Islet precursor cell (in vitro differentiated cells): ENCODE measurements around the gene G2E3.
A peak's percentile ranks its signal among the peaks of the same experiment; 100 is the strongest.
"Not testable (repeated sequence)": the region's sequence is repeated elsewhere in the genome, so short reads cannot be mapped to it uniquely, and the experiment has no call there.

Experiments
- DNase-seq: peaks from one replicate; pipeline ENCODE4 v3.0.0-alpha.2; 2018

The G2E3 gene, protein sequence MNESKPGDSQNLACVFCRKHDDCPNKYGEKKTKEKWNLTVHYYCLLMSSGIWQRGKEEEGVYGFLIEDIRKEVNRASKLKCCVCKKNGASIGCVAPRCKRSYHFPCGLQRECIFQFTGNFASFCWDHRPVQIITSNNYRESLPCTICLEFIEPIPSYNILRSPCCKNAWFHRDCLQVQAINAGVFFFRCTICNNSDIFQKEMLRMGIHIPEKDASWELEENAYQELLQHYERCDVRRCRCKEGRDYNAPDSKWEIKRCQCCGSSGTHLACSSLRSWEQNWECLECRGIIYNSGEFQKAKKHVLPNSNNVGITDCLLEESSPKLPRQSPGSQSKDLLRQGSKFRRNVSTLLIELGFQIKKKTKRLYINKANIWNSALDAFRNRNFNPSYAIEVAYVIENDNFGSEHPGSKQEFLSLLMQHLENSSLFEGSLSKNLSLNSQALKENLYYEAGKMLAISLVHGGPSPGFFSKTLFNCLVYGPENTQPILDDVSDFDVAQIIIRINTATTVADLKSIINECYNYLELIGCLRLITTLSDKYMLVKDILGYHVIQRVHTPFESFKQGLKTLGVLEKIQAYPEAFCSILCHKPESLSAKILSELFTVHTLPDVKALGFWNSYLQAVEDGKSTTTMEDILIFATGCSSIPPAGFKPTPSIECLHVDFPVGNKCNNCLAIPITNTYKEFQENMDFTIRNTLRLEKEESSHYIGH

DNA sequence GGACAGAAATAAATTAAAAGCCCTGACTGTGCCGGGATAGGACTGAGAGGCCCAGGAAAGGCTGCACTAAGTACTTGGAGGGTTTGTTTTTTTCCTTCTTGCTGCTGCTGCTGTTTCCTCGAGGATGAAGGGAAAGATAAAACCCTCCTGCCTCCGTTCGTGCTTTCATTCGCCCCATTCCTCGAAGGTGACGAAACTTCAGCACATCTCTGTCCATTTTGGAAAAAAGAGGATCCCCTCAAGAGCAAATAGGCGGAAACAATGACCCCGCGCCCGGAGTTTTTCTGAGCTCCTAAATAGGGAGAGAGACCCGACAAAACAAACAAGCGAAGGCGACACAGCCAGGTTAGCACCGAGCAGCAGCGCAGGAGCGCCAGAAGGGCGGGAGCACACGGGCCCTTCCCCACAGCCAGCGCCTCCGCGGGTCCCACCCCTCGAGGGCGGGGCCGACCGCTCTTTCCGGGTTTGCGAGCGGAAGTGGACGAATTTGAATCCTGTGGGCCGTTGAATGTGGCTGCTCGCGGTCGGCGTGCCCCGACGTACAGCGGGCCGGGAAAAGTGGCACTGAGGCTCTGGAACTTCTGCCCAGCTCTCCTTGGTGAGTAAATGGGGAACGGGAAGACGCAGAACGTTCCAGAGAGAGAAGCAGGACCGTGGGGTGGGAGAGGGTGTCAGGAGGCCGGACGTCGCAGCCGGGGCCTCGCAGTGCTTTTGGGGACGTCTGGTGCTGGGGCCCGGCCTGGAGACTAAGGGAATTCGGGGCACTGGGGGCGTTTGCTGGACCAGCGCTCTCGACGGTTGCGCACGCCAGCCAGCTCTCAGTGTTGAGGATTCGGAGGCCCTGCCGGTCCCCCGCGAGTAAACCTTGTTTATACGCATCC lies at the start of gene G2E3:
Gene G2E3 (plus strand): TSS at position 484 of the 881 bp plus-strand sequence. CDS start 21,922 bp downstream, outside the sequence.
- peak; percentile 93 for DNase-seq

DNA sequence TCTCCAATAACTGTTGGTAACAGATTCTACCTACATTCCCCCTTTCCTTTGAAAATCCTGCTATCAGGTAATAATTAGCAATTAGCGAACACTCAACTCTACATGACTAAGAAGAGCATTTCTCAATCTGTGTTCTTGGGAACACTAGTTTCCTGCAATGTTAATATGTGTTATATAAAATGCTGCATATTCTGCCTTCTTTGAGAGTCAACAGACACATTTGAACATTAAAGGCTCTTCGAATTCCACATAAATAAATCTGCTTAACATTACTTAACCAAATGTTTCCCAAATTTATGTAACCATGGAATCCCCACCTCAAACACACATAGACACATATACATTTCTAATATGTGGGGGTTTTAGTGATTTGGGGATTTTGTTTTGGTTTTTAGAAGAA lies 41.2 kb upstream of the G2E3 start:
- DNase-seq = no peak

DNA sequence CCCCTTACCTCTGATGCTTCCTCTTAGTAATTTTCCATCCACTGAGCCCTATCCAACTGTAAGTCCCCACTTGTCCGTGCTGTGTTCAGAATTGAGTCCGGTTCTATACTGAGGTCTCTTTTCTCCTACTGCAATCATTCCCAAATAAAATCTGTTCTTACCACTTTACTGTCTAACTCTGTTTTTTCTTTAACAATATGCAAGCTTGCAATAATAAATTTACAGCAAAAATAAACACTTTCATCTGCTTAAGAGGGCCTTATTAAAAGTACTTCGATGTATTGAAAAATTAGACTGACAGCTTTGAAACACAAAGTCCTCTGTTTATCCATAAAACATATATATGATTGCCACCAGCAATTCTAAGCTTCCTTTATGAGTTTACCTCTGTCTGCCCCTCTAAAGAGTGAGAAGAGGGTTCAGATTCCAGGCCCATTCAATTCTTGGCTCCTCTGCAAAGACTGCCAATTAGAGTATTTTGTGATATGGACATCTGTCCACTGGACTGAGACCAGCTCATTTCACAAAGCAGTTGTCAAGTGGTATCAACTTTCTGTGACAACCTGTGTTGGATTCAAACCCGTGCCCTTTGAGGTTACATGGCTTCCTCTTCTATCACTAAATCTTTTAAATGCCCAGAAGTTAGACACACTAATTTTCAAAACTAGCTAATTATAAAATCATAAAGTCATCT lies 39.9 kb upstream of the G2E3 start:
- DNase-seq = no peak

DNA sequence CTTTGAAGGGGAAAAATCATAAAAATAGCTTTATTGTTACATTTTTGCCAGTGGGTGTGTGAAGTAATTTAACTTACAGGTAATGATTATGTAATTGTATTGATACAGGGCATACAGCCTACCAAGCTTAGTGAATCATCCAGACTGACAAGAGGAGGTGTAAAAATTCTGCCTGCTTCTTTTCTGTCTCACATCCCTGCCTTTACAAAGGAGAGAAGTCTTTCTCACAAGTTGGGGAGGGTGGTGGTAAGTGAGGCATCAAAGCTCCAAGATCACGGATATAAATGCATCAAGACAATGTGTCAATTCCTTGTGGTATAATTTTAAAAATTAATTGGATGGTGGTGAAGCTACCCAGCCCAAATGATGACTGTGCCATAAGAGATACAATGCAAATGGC lies 39.0 kb upstream of the G2E3 start:
- DNase-seq = no peak

DNA sequence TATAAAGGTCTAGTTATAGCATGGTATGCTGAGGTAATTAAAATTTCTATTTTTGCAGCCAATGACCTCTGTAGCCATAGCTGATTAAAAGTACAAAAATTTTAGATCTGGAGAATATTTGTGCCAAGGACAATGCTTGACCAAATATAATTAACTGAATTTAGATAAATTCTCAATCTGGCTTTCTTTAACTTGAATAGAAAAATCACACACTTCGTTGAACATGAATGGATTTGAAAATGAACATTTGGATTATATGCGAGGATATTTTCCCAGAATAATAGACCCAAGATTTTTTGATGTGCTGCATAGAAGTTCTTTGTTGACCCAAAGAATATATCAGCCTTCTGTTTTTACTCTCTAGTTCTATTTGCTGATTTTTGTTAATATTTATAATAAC lies 38.4 kb upstream of the G2E3 start:
- DNase-seq = no peak

DNA sequence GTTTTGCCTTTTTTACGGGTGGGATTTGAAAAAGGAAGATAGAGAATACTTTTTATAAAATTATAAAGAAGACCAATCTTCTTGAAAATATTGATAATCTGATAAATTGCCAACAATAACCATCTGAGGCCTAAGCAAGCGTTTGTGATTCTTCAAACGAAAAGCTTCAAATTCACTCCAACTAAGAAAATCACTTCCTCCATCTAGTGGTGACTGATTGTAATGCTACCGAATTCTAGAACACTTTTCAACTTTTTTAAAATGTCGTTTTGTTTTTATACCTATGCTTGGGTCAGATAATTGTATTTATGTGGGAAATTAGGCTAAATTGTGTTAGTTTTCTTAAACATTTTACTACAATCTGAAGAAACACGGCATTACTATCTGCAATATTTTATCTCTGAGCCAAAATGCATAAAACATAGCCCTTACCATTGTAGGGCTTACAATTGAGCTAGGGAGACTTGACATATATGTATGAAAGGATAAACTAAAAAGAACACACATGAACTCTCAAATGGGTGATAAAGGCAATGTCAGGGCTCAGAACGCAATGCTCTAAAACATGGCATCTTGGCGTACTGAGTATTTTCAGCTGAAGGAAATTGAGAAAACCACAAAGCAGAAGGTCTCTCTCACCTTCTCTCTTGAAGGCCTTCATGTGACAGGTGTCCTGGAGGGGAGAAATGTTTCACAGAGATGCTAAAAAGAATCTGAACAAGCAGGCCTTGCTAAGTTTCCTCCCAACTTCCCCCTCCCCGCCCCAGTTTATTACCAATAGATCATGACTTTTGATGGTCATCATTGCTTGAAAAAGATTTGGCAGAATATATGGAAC lies 36.8 kb upstream of the G2E3 start:
- no peak for DNase-seq

DNA sequence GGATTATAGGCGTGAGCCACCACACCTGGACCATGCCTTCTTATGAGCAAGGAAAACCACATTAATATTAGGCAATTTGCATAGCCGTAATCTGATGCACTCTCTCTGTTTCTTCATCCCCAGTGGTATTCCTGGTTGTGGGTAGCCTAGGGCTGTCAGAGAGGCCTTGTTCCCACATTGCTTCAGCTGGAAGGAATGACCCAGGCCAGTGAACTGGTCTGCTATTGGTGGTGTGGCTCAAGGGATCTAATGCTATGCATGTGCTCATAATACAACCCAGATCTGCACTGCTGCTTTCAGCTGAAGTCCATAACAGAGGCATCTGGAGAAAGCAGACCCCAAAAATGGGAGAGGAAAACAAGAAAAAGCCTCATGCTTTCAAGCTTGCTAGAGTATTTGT lies 33.1 kb upstream of the G2E3 start:
- DNase-seq = peak; percentile 73

DNA sequence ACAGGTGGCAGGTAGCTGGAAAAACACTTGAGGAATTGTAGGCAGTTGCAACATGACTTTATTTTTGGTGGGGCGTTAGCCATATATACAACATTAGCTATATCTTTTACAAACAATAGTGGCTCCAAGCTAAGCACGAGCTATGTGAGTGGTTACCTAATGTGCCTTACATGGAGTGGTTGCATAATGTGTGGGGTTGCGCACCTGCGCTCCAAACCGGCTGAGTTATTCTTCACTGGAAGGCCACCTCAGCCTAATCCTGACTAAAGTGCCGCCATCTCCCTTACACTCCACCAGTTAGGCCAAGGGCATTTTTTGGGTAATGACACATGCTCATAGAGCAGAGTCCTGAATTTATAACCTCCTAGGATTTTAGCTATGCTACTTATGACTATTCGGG lies 31.8 kb upstream of the G2E3 start:
- DNase-seq = no peak

DNA sequence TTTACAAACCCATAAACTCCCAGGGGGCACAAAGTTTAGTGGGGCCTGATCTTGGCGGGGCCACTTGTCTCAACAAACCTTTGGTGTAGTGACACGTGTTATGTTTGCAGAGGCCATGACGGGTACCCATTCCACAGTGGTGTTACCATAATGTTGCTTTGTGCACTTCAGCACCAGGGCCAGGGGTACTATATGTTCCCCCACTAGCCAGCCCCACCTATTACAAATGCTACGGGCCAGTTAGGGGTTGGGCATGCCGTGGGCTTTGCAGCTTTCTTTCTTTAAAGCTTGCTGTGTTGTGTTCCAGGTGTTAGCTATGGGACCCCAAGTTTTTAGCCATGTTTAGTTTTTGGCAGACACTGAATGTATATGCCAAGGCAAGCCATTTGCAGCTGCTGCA lies 30.8 kb upstream of the G2E3 start:
- DNase-seq = peak; percentile 53

DNA sequence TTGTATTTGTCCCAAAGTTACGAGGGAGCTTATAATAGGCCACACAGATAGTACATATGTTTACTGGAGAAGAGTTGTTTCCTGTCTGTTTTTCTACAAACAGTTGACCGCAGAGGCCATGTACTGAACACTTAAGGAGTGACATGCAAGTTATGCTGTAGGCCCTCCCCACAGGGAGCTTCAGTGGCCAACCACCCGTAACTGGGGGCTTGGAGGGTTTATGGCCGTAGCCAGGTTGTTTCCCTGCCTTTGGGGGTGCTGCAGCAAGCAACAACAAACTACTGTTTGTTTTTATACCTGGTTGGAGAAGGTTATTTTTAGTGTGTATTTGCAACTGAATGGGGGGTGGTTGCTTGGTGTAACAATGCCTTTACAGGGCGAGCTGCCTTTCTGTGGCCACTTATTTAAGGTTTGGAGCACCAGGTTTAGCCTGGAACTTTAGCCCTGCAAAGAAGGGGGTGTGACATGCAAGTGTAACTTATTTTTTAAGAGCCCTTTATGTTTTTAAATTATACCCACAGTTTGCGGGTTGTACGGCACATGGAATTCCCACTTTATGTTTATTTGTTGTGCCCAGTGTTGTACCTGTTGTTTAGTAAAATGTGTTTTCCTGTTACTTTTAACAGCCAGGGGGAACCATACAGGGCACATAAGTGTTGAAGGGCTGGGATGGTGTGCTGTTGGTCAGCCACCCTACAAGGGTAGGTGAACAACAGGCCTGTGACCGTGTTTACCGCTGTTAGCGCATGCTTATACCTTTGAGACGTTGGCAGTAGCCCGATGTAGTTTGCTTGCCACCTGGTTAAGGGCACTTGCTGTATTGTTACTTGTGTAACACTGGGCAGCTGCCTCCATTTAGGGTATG lies 29.9 kb upstream of the G2E3 start:
- no peak for DNase-seq

DNA sequence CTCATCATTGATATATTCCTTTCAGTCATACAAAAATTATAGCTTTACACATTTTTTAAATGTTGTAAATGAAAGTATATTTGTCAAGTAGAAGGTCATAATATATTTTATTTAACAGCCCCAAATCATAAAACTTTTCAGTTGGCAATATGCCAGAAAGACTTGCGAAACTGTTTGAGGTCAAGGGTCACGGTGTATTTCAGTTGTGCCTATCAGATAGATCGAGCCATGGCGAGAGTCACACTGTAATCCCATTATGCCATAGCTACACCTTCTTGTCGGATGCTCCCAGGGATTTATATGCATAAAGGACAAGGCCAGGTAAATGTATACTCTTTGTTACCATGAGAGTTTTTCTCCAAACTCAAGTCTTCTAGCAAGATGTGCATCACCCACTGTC lies 26.7 kb upstream of the G2E3 start:
- DNase-seq = no peak

DNA sequence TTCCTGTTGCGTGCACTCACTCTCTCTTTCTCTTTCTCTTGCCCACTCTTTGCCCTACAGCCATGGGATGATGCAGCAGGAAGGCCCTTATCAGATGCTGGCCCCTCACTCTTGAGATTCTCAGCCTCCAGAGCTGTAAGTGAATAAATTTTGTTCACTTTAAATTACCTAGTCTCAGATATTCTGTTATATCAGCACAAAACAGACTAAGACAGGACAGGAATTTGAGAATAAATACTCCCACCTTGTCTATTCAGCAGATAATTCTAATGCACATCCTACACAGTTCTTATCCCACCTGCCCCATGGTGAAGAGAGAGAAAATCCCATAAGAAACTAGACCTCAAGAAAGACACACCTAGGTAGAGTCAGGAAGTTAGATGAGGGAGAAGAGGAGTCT lies 25.8 kb upstream of the G2E3 start:
- no peak for DNase-seq

DNA sequence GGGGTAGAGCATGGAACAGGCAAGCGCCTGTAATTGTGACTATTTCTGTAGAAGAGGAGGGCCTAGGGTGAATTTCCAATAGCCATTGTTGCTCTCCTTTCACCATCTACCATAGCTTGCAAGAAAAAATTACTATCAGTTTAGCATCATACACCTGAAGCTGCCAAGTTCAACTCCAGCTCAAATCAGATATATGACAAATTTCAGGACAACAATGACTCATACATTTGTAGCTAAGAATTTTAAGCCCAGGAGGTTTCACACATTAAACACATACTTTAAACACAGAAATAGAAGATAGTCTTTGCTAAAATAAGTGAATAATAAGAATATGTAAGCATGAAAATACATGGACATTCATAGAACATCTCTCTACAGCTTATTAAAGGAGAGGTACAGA lies 17.6 kb upstream of the G2E3 start:
- no peak for DNase-seq

DNA sequence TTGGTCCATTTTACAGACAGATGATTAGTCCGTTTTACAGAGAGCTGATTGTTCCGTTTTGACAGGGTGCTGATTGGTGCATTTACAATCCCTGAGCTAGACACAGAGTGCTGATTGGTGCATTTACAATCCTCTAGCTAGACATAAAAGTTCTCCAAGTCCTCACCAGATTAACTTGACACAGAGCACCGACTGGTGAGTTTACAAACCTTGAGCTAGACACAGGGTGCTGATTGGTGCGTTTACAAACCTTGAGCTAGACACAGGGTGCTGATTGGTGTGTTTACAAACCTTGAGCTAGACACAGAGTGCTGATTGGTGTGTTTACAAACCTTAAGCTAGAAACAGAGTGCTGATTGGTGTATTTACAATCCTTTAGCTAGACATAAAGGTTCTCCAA lies 12.2 kb upstream of the G2E3 start:
- DNase-seq = not testable (repeated sequence)

DNA sequence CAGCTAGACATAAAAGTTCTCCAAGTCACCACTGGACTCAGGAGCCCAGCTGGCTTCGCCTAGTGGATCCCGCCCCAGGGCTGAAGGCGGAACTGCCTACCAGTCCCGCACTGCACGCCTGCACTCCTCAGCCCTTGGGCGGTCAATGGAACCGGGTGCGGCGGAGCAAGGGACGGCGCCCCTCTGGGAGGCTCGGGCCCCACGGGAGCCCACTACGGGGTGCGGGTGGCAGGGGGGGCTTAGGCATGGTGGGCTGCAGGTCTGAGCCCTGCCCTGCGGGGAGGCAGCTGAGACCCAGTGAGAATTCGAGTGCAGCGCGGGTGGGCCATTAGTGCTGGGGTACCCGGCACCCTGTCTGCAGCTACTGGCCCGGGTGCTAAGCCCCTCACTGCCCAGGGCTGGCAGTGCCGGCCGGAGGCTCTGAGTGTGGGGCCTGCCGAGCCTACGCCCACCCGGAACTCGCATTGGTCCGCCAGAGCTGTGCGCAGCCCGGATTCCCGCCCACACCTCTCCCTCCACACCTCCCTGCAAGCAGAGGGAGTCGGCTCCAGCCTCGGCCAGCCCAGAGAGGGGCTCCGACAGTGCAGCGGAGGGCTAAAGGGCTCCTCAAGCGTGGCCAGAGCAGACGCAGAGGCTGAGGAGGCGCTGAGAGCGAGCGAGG lies 11.4 kb upstream of the G2E3 start:
- no peak for DNase-seq

DNA sequence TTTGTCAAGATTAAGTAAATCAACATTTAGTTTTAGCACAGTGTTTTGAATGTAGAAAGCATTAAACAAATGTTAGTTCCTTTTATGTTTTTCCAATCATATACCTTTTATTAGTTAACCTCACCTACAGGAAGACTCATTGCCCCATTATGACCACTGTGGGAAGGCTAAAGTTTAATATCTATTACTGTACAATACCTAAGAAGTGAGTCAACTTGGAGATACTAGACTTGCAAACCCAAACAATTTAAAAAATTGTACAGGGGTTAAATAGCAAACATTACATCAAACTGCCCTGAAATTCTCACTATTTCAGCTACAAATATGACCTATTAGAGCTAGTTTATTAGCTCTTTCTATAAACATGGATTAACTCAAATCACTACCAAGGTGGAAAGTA lies 8.6 kb upstream of the G2E3 start:
- no peak for DNase-seq

DNA sequence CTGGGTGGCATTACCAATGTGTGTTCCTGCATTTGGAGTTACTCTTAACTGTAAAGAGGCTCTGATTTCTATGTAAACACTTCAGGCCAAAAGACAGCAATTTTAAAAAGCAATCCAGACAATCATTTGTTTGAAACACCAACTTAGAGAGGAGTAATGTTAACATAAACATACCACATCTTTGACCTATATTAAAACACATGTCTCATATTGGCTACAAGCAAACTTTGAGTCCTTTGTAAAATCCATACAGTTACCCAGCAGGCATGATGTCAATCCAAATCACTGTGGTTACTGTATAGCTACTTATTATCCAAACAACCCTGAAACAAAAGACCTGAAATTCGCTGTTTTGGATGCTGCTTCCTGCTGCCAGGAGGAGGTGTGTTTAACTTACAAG lies 7.5 kb upstream of the G2E3 start:
- DNase-seq = no peak

DNA sequence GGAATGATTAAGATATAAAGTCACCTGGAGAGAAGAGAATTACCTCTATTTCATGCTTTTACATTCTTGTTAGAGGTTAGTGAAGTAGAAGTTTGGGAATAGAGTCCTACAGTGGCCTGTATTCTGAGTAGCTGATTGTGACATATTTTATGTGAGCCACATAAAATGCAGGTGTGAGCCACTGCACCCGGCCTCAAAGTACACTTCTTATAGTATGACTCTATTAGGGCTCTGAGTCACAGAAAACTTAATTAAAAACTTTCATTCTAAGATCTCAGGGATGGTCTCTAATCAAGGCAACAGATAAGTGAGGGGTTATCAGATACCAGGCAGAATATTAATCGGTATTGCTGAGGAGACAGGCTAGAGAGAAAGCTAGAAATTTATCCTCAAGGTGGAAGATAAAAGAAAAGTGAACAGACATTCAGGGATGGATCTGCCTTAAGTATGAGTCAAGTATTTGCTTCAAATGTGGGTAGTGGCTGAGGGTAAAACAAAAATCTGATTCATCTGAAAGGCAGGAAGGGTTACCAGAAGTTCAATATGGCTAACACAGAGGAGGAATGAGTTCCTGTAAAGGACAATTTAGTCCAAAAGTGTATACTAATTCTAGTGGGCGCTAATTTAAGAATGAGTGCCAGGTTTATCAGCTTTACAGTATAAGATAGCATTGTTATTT lies 5.5 kb upstream of the G2E3 start:
- no peak for DNase-seq

DNA sequence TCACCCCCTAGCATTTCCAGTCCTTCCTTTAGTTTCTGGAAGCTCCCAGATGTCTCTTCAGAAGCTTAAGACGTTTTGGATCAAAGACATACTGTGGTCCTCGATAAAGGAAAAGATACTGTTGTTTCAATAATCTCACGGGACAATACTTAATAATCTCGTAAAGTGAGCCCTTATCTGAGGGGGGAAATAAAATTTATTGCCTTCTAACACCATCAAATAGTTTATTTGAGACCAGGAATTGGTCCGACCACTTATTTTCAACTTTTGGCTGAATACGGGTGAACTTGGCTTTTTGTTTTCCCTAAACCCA lies 640 bp upstream of the G2E3 start:
- DNase-seq = no peak

DNA sequence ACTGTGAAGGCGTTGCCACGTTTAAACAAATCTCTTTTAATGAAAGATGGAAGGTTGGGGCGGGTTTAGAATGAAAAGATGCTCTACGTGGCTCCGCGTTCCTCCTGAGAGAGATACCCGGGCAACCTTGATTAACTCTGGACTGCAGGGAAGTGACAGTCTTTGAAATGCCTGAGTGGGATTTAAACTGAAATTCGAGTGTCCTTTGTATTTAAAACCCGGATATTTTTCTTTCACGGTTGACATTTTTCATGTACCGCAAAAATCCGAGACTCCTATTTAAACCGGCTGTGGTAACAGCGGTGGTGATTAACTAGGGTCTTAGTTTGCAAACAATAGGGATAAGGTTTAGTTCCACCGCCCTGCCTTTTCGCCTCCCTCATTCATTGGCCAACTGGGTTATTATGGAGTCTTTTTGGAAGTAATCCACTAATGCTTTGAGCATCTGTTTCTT lies 707 bp downstream of the G2E3 start:
- no peak for DNase-seq
